Left ventricle myocardium inferior (tissue), 1 donor: ENCODE data around the gene FGFR2. TPM values are rescaled to one million over a fixed set of nuclear protein-coding genes. Genes with fewer than 3 reads are reported as not detected.

Experiments
- DNase-seq: peaks from one replicate; pipeline ENCODE4 v3.0.0-alpha.2; 2020
- H3K27ac ChIP-seq: fragments of 200-600 bp; replicated peaks from 2 replicates; pipeline ENCODE4 v1.8.0; 2021
- H3K27me3 ChIP-seq: fragments of 200-600 bp; 2 replicates; pipeline ENCODE4 v1.8.0; 2021; ENCODE audit warnings: low read depth
- H3K36me3 ChIP-seq: fragments of 200-600 bp; 2 replicates; pipeline ENCODE4 v1.8.0; 2021
- H3K4me1 ChIP-seq: fragments of 200-600 bp; 2 replicates; pipeline ENCODE4 v1.8.0; 2021
- H3K4me3 ChIP-seq: fragments of 200-600 bp; 2 replicates; pipeline ENCODE4 v1.8.0; 2021; ENCODE audit warnings: mild to moderate bottlenecking, moderate library complexity
- H3K9me3 ChIP-seq: fragments of 200-600 bp; replicated peaks from 2 replicates; pipeline ENCODE4 v1.8.0; 2021
- CTCF ChIP-seq: fragments of 200-600 bp; IDR thresholded peaks from 2 replicates; pipeline ENCODE4 v1.8.0; 2021; ENCODE audit warnings: antibody characterized with exemption, mild to moderate bottlenecking, borderline replicate concordance
- intact Hi-C: fragments of 100-400 bp; cut with micrococcal nuclease; formaldehyde crosslinking; loops from one replicate; pipeline ENCODE4 v1.11.0; 2022
- total RNA-seq: library from RNA; stranded (reverse); fragmentation: NEBNext Ultra II Directional; extraction: Animal tissue kit (Norgen Biotek cat#: 25700); gene quantifications from one replicate; pipeline ENCODE4 v1.2.1, GENCODE V29; 2021
- donor health status: DM: no; HTN: yes; CAD: no; lungs with severe emphysema.

FGFR2 gene
- total RNA-seq, 1 donor from 2014 or later, result 0.36 TPM

GRCh38 chr10:121577568-121577967 lies 20.7 kb downstream of the FGFR2 start:
- H3K9me3 ChIP-seq, result no peaks in the 10 kb centered on the region
- TF ChIP-seq CTCF, result no peak
- intact Hi-C loops, result no loop called here
- peaks cover 48% of the 10 kb centered on the region for H3K27me3 ChIP-seq
- H3K36me3 ChIP-seq, result no peaks in the 10 kb centered on the region
- H3K4me3 ChIP-seq, result no peak overlapping the region
- H3K27ac ChIP-seq, result no peak overlapping the region
- DNase-seq, result no peak
- no peaks in the 10 kb centered on the region for H3K4me1 ChIP-seq

- no peak overlapping the region for H3K4me3 ChIP-seq
- no peaks in the 10 kb centered on the region for H3K4me1 ChIP-seq
- no peak overlapping the region for H3K27ac ChIP-seq
- H3K36me3 ChIP-seq, result no peaks in the 10 kb centered on the region
- no peaks in the 10 kb centered on the region for H3K9me3 ChIP-seq
- DNase-seq, result no peak
- TF ChIP-seq CTCF, result no peak
- H3K27me3 ChIP-seq, result peaks cover 60% of the 10 kb centered on the region
- intact Hi-C loops, result no loop called here
Measured at GRCh38 chr10:121576139-121576538, 22.1 kb downstream of the FGFR2 start.

GRCh38 chr10:121574519-121575166 lies 23.6 kb downstream of the FGFR2 start:
- Histone ChIP-seq H3K27me3 (peaks cover 49% of the 10 kb centered on the region), H3K4me1 (no peaks in the 10 kb centered on the region), H3K9me3 (no peaks in the 10 kb centered on the region), H3K36me3 (no peaks in the 10 kb centered on the region), H3K4me3 (no peak overlapping the region), H3K27ac (no peak overlapping the region)
- DNase-seq, result no peak
- no peak for TF ChIP-seq CTCF
- intact Hi-C loops, result no loop called here

GRCh38 chr10:121573538-121573941 lies 24.7 kb downstream of the FGFR2 start:
- TF ChIP-seq CTCF, result no peak
- DNase-seq, result no peak
- Histone ChIP-seq H3K4me1 (no peaks in the 10 kb centered on the region), H3K9me3 (no peaks in the 10 kb centered on the region), H3K4me3 (no peak overlapping the region), H3K27me3 (peaks cover 49% of the 10 kb centered on the region), H3K36me3 (no peaks in the 10 kb centered on the region), H3K27ac (no peak overlapping the region)
- intact Hi-C loops, result no loop called here

- intact Hi-C loops, result no loop called here
- TF ChIP-seq CTCF, result no peak
- no peaks in the 10 kb centered on the region for H3K9me3 ChIP-seq
- H3K4me3 ChIP-seq, result no peak overlapping the region
- H3K36me3 ChIP-seq, result no peaks in the 10 kb centered on the region
- H3K27me3 ChIP-seq, result peaks cover 49% of the 10 kb centered on the region
- no peaks in the 10 kb centered on the region for H3K4me1 ChIP-seq
- no peak for DNase-seq
- H3K27ac ChIP-seq, result no peak overlapping the region
Measured at GRCh38 chr10:121572859-121573537, 25.2 kb downstream of the FGFR2 start.
